Caco-2 (cell line): ENCODE measurements around the gene CRIP1. TPM values are rescaled to one million over a fixed set of nuclear protein-coding genes. Genes with fewer than 3 reads are reported as not detected.

Experiments
- BruUV-seq: library from RNA; stranded (reverse); fragments of 400-500 nt; replicated peaks from 2 replicates; lab custom pipeline; 2021; lab: Mats Ljungman, UMichigan
- CTCF ChIA-PET: fragments of 300-600 bp; sonication (Branson Sonifier 250); formaldehyde crosslinking; loops from one replicate; lab custom pipeline; 2022; ENCODE audit warnings: antibody characterized with exemption; lab: Charles Lee
- POLR2A ChIA-PET: fragments of 300-600 bp; sonication (Branson Sonifier 250); formaldehyde crosslinking; loops from one replicate; lab custom pipeline; 2022; ENCODE audit warnings: antibody characterized with exemption; lab: Charles Lee
- DNase-seq, 2 experiments: peaks; one replicate each; pipeline versions ENCODE4 v3.0.0 to v3.0.0-alpha.2; 2020 to 2022
- H3K27me3 ChIP-seq: replicated peaks from 2 replicates; pipeline ENCODE4 v1.6.0; 2011; ENCODE audit warnings: low read length; ENCODE audit not compliant: control insufficient read depth, insufficient read depth
- H3K36me3 ChIP-seq: 2 replicates; pipeline ENCODE4 v1.5.1; 2011; ENCODE audit warnings: low read length; ENCODE audit not compliant: control insufficient read depth, insufficient read depth
- H3K4me1 ChIP-seq: fragments of 250-450 bp; sonication (Bioruptor Pico); 2 replicates; pipeline ENCODE4 v1.5.1; 2020; ENCODE audit warnings: mild to moderate bottlenecking
- H3K4me3 ChIP-seq: 2 replicates; pipeline ENCODE4 v1.5.1; 2011; ENCODE audit warnings: low read depth, mild to moderate bottlenecking, control low read depth, low read length
- H3K9me3 ChIP-seq: fragments of 250-450 bp; sonication (Bioruptor Pico); 2 replicates; pipeline ENCODE4 v1.5.1; 2020; ENCODE audit warnings: mild to moderate bottlenecking, moderate library complexity
- H3K27ac Mint-ChIP-seq: one replicate; pipeline ENCODE4 v1.8.0; 2022; ENCODE audit warnings: mixed read lengths; ENCODE audit not compliant: unreplicated experiment
- H3K27me3 Mint-ChIP-seq: one replicate; pipeline ENCODE4 v1.8.0; 2022; ENCODE audit warnings: mixed read lengths; ENCODE audit not compliant: insufficient read depth, unreplicated experiment
- H3K36me3 Mint-ChIP-seq: one replicate; pipeline ENCODE4 v1.8.0; 2022; ENCODE audit warnings: mild to moderate bottlenecking, mixed read lengths; ENCODE audit not compliant: insufficient read depth, unreplicated experiment
- H3K4me1 Mint-ChIP-seq: one replicate; pipeline ENCODE4 v1.8.0; 2022; ENCODE audit warnings: low read depth, mixed read lengths; ENCODE audit not compliant: unreplicated experiment
- H3K4me3 Mint-ChIP-seq: one replicate; pipeline ENCODE4 v1.8.0; 2022; ENCODE audit warnings: mild to moderate bottlenecking, moderate library complexity, mixed read lengths; ENCODE audit not compliant: unreplicated experiment
- H3K9me3 Mint-ChIP-seq: one replicate; pipeline ENCODE4 v1.8.0; 2022; ENCODE audit warnings: mixed read lengths; ENCODE audit not compliant: unreplicated experiment
- intact Hi-C: fragments of 100-400 bp; cut with micrococcal nuclease; formaldehyde crosslinking; loops from one replicate; pipeline ENCODE4 v1.10.0; 2022; ENCODE audit not compliant: unreplicated experiment
- total RNA-seq: library from RNA; stranded (reverse); gene quantifications from 2 replicates; pipeline ENCODE4 v1.2.3, GENCODE V29; 2022
- TF ChIP-seq, protein P1 (sequence below), 2 experiments: fragments of 200-600 bp in 1 of 2; IDR thresholded peaks; 1 replicate in 1 of 2; 2 replicates in 1 of 2; pipeline versions ENCODE4 v1.5.1 to v1.8.0; 2011 to 2022; ENCODE audit warnings: antibody characterized with exemption in 1 of 2, control low read depth in 1 of 2, inconsistent platforms in 1 of 2, low read depth in 1 of 2, low read length in 1 of 2, mild to moderate bottlenecking in 1 of 2, moderate library complexity in 1 of 2; ENCODE audit not compliant: insufficient read depth in 1 of 2, severe bottlenecking in 1 of 2, unreplicated experiment in 1 of 2

Gene CRIP1
- total RNA-seq, 1 experiment from 2014 or later, result 75.1 TPM

GRCh38 chr14:105455086-105455640 is 31.5 kb upstream of the CRIP1 start:
- POLR2A ChIA-PET, result no interaction called here
- no peak for DNase-seq
- Mint-ChIP-seq H3K36me3 (peaks cover 51% of the 10 kb centered on the region), H3K27me3 (no peaks in the 10 kb centered on the region), H3K27ac (no peak overlapping the region), H3K4me3 (no peak overlapping the region), H3K9me3 (no peaks in the 10 kb centered on the region), H3K4me1 (no peaks in the 10 kb centered on the region)
- intact Hi-C loops, result no loop called here
- Histone ChIP-seq H3K4me1 (no peaks in the 10 kb centered on the region), H3K27me3 (no peaks in the 10 kb centered on the region), H3K9me3 (no peaks in the 10 kb centered on the region), H3K4me3 (no peak overlapping the region), H3K36me3 (peaks cover 3% of the 10 kb centered on the region)
- CTCF ChIA-PET, result no interaction called here
- BruUV-seq, result no TSS peak
- TF ChIP-seq, protein P1, sequence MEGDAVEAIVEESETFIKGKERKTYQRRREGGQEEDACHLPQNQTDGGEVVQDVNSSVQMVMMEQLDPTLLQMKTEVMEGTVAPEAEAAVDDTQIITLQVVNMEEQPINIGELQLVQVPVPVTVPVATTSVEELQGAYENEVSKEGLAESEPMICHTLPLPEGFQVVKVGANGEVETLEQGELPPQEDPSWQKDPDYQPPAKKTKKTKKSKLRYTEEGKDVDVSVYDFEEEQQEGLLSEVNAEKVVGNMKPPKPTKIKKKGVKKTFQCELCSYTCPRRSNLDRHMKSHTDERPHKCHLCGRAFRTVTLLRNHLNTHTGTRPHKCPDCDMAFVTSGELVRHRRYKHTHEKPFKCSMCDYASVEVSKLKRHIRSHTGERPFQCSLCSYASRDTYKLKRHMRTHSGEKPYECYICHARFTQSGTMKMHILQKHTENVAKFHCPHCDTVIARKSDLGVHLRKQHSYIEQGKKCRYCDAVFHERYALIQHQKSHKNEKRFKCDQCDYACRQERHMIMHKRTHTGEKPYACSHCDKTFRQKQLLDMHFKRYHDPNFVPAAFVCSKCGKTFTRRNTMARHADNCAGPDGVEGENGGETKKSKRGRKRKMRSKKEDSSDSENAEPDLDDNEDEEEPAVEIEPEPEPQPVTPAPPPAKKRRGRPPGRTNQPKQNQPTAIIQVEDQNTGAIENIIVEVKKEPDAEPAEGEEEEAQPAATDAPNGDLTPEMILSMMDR (IDR thresholded peaks at IDR 0.05; ENCODE audit: insufficient read depth in 1 of 2, low read depth in 1 of 2, low read length in 1 of 2, severe bottlenecking in 1 of 2, unreplicated experiment in 1 of 2), result no peak

DNA sequence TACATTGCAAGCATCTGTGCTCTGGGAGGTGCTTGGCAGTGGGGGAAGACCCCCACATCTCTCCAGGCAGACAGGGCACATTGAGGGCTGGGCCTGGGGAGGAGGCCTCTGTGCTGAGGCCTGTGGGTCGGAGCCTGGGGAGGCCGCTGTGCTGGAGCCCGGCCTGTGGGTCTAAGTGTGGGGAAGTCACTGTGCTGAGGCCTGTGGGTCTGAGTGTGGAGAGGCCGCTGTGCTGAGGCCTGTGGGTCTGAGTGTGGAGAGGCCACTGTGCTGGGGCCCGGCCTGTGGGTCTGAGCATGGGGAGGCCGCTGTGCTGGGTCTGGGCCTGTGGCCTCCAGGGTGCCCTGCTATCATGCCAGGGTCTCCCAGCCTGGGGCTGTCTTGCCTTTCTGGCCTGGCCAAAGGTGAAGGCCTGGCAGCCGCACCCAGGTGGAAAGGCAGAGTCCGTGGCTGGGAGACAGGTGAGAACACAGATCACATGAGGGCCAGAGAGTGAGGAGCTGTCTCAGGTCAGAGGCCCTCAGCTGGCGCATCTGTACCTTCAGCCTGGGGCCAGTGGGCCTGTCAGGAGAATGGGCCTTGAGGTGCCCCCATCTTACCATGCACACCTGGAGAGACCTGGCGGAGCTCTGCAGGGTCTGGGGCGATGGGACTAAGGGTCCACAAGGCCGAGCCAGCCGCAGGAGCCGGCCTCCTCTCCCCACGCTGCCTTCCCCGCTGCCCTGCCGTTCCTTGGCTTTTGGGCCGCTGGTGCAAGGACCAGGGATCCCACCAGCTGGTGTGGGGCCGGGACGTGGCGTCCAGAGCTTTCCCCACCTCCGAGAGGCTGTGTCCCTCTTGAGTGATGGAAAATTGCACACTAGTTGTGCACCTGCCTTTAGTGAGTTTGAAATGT is 30.7 kb upstream of the CRIP1 start:
- POLR2A ChIA-PET, result no interaction called here
- no peak overlapping the region for H3K4me3 Mint-ChIP-seq
- no peak overlapping the region for H3K4me3 ChIP-seq
- H3K27me3 ChIP-seq, result no peaks in the 10 kb centered on the region
- DNase-seq, result no peak
- TF ChIP-seq, protein P1 (IDR thresholded peaks at IDR 0.05; ENCODE audit: insufficient read depth in 1 of 2, low read depth in 1 of 2, low read length in 1 of 2, severe bottlenecking in 1 of 2, unreplicated experiment in 1 of 2), result no peak
- H3K27ac Mint-ChIP-seq, result no peak overlapping the region
- peaks cover 59% of the 10 kb centered on the region for H3K36me3 Mint-ChIP-seq
- BruUV-seq, result no TSS peak
- intact Hi-C loops, result no loop called here
- H3K9me3 ChIP-seq, result no peaks in the 10 kb centered on the region
- H3K4me1 Mint-ChIP-seq, result no peaks in the 10 kb centered on the region
- no peaks in the 10 kb centered on the region for H3K9me3 Mint-ChIP-seq
- CTCF ChIA-PET, result interaction anchor here (1.6 kb wide), 1 partner anchor 34 kb away, joined by 6 read pairs; no protein-coding TSS in a partner anchor
- H3K4me1 ChIP-seq, result no peaks in the 10 kb centered on the region
- H3K27me3 Mint-ChIP-seq, result no peaks in the 10 kb centered on the region
- H3K36me3 ChIP-seq, result peaks cover 2% of the 10 kb centered on the region

GRCh38 chr14:105456736-105457617 is 29.7 kb upstream of the CRIP1 start:
- CTCF ChIA-PET, result interaction anchor here (1.6 kb wide), 1 partner anchor 33 kb away, joined by 6 read pairs; no protein-coding TSS in a partner anchor
- H3K27ac Mint-ChIP-seq, result no peak overlapping the region
- peaks cover 66% of the 10 kb centered on the region for H3K36me3 Mint-ChIP-seq
- no peaks in the 10 kb centered on the region for H3K27me3 ChIP-seq
- H3K9me3 Mint-ChIP-seq, result no peaks in the 10 kb centered on the region
- DNase-seq, result no peak
- no peaks in the 10 kb centered on the region for H3K27me3 Mint-ChIP-seq
- H3K4me3 Mint-ChIP-seq, result no peak overlapping the region
- H3K9me3 ChIP-seq, result no peaks in the 10 kb centered on the region
- BruUV-seq, result no TSS peak
- TF ChIP-seq, protein P1 (IDR thresholded peaks at IDR 0.05; ENCODE audit: insufficient read depth in 1 of 2, low read depth in 1 of 2, low read length in 1 of 2, severe bottlenecking in 1 of 2, unreplicated experiment in 1 of 2), result no peak
- POLR2A ChIA-PET, result no interaction called here
- no peaks in the 10 kb centered on the region for H3K4me1 ChIP-seq
- no peak overlapping the region for H3K4me3 ChIP-seq
- peaks cover 2% of the 10 kb centered on the region for H3K36me3 ChIP-seq
- H3K4me1 Mint-ChIP-seq, result no peaks in the 10 kb centered on the region
- intact Hi-C loops, result no loop called here
